Effector memory CD4-positive, alpha-beta T cell (primary cell): ENCODE measurements around the gene VWA5B1.
A peak's percentile ranks its signal among the peaks of the same experiment; 100 is the strongest.

Experiments
- DNase-seq, 3 donors: peaks; one replicate each; pipeline ENCODE4 v3.0.0-alpha.2; 2020
- H3K27ac ChIP-seq: 2 replicates; pipeline ENCODE4 v1.7.0; 2013; ENCODE audit warnings: mild to moderate bottlenecking, low read length, moderate library complexity; ENCODE audit not compliant: insufficient read depth, poor library complexity, severe bottlenecking
- H3K27me3 ChIP-seq: replicated peaks from 2 replicates; pipeline ENCODE4 v1.7.0; 2013; ENCODE audit warnings: mild to moderate bottlenecking, low read length; ENCODE audit not compliant: insufficient read depth, control insufficient read depth, poor library complexity, severe bottlenecking
- H3K36me3 ChIP-seq: 2 replicates; pipeline ENCODE4 v1.7.0; 2013; ENCODE audit warnings: mild to moderate bottlenecking, low read length, moderate library complexity; ENCODE audit not compliant: control insufficient read depth, insufficient read depth
- H3K4me1 ChIP-seq: 2 replicates; pipeline ENCODE4 v1.7.0; 2013; ENCODE audit warnings: low read length, mild to moderate bottlenecking; ENCODE audit not compliant: control insufficient read depth, insufficient read depth, poor library complexity, severe bottlenecking
- H3K4me3 ChIP-seq: 2 replicates; pipeline ENCODE4 v1.7.0; 2013; ENCODE audit warnings: low read length, low read depth, mild to moderate bottlenecking; ENCODE audit not compliant: insufficient read depth, poor library complexity, severe bottlenecking
- H3K9me3 ChIP-seq: 2 replicates; pipeline ENCODE4 v1.7.0; 2013; ENCODE audit warnings: mild to moderate bottlenecking, low read length, moderate library complexity; ENCODE audit not compliant: control insufficient read depth

VWA5B1 gene

GRCh38 chr1:20328201-20328600, 37.5 kb downstream of the VWA5B1 start:
- Histone ChIP-seq H3K4me1 (no peaks in the 10 kb centered on the region), H3K27me3 (no peaks in the 10 kb centered on the region), H3K9me3 (no peaks in the 10 kb centered on the region), H3K4me3 (no peak overlapping the region), H3K27ac (no peak overlapping the region), H3K36me3 (no peaks in the 10 kb centered on the region)
- no peak for DNase-seq

- Histone ChIP-seq H3K27me3 (no peaks in the 10 kb centered on the region), H3K9me3 (no peaks in the 10 kb centered on the region), H3K36me3 (no peaks in the 10 kb centered on the region), H3K4me1 (no peaks in the 10 kb centered on the region), H3K4me3 (no peak overlapping the region), H3K27ac (no peak overlapping the region)
- no peak for DNase-seq
Measured at GRCh38 chr1:20329793-20330542, 39.3 kb downstream of the VWA5B1 start.

DNA sequence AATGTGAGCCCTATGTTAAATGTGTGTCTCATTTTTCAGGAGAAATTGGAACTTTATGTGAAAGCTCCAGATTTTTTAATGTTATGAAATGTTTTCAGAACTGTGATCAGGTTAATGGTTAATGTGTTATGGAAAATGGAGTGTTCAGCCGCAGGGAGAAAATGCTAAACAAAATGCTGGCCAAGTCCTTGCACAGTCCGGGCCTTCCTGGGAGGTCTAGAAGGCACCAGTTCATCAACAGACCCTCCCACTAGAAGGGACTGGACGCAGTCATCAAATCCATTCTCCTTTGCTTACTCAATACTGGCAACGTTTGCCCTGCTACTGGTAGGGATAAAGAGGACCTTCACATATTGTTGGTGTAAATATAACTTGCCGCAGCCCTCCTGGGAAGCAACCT, 43.4 kb downstream of the VWA5B1 start:
- no peaks in the 10 kb centered on the region for H3K9me3 ChIP-seq
- H3K4me1 ChIP-seq = no peaks in the 10 kb centered on the region
- no peaks in the 10 kb centered on the region for H3K27me3 ChIP-seq
- H3K27ac ChIP-seq = no peak overlapping the region
- H3K4me3 ChIP-seq = no peak overlapping the region
- H3K36me3 ChIP-seq = no peaks in the 10 kb centered on the region
- no peak for DNase-seq

DNA sequence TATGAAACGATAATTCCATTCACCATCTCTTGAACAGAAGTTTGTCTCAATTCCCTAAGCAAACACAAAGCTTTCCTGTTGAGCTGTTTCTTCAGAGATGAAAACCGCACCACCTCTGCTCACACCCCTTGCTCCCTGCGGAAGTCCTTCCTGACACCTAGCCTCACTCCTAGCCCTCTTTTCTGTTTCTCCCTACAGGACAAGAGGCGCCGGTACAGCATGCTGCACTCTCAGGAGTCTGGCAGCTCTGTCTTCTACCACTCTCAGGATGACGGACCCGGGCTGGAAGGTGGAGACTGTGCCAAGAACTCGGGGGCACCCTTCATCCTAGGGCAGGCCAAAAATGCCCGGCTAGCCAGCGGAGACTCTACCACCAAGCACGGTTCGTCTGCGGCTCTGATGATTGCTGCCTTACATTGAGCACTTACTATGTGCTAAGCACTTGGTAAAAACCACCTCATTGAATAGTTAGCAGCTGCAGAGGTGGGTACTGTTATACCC, 45.5 kb downstream of the VWA5B1 start:
- no peak for DNase-seq
- no peak overlapping the region for H3K4me3 ChIP-seq
- H3K27ac ChIP-seq = no peak overlapping the region
- H3K9me3 ChIP-seq = no peaks in the 10 kb centered on the region
- no peaks in the 10 kb centered on the region for H3K36me3 ChIP-seq
- H3K27me3 ChIP-seq = no peaks in the 10 kb centered on the region
- no peaks in the 10 kb centered on the region for H3K4me1 ChIP-seq

DNA sequence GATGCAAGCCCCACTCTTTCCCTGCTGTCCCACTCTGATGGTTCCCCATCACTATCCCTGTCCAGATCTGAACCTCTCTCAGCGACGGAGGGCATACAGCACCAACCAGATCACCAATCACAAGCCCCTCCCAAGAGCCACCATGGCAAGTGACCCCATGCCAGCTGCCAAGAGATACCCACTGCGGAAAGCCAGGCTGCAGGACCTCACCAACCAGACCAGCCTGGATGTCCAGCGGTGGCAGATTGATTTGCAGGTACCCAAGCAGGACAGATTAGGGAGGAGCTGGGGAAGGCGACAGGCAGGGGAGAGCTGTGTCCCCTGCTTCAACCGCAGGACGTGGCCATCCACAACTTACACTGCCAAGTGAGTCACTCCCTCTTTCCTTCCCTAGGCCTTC, 46.9 kb downstream of the VWA5B1 start:
- no peaks in the 10 kb centered on the region for H3K36me3 ChIP-seq
- no peaks in the 10 kb centered on the region for H3K27me3 ChIP-seq
- H3K9me3 ChIP-seq = no peaks in the 10 kb centered on the region
- no peaks in the 10 kb centered on the region for H3K4me1 ChIP-seq
- H3K4me3 ChIP-seq = no peak overlapping the region
- H3K27ac ChIP-seq = no peak overlapping the region
- no peak for DNase-seq

DNA sequence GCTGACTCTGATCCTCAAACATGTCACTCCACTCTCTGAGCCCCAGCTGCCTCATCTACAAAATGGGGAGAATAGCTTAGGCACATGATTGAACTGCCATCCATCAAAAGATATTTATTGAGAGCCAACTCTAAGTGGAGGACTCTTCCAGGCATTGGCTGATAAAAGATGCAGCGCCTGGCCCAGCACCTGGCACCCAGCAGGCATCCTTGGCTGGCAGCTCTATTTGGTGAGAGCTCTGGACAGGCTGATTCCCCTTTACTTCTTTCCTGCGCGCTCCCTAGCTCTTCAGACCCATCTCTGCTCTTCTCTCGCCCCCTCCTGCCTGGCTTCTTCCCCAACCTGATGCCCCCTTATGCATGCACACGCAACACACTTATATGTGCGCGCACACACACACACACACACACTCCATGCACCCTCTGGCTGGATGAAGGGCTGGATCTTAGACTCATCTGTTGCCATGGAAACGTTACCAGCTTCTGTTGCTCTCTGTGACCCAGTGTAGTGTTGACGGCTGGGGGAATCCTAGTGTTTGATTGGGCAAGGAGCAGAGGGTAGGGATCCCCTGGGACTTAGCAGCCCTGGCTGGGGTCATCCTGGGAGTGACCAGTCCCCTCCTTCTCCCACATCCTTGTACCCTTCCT, 49.3 kb downstream of the VWA5B1 start:
- Histone ChIP-seq H3K4me1 (no peaks in the 10 kb centered on the region), H3K9me3 (no peaks in the 10 kb centered on the region), H3K27me3 (peaks cover 8% of the 10 kb centered on the region), H3K4me3 (no peak overlapping the region), H3K27ac (no peak overlapping the region), H3K36me3 (no peaks in the 10 kb centered on the region)
- DNase-seq = no peak

DNA sequence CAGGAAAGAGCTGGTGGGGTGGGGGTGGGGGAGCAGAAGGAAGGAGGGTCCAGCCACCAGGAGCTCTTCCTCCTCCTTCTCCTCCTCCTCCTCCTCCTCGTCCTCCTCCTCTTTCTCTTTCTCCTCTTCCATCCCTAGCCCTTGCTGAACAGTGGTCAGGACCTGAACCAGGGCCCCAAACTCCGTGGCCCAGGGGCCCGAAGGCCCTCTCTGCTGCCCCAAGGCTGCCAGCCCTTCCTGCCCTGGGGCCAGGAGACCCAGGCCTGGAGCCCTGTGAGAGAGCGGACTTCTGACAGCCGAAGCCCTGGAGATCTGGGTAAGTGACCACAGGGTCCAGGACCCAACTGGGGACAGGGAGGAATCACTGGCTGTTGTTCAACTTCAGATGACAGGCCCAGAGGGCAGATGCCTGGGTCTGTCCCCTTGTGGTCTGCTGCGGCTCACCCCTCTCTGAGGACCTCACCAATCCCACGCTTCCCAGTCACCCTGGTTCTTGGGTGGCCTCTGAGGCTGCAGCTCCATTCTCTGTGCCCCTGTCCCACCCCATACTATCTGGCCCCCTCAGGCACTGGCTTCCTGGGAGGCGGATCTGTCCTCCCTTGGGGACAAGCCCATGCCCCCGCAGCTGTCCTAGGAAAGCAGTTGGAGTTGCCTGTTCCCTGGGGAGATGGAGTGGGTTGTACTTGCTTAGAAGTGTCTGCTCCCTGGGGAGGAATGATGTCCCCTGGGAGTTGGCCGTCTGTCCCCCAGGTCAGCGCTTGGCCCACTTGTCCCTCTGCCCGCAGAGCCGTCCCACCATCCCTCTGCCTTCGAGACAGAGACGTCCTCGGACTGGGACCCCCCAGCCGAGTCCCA, 51.8 kb downstream of the VWA5B1 start:
- DNase-seq = no peak
- Histone ChIP-seq H3K9me3 (no peaks in the 10 kb centered on the region), H3K4me3 (no peak overlapping the region), H3K27me3 (peaks cover 8% of the 10 kb centered on the region), H3K27ac (no peak overlapping the region), H3K4me1 (no peaks in the 10 kb centered on the region), H3K36me3 (no peaks in the 10 kb centered on the region)

GRCh38 chr1:20343149-20343937, 52.7 kb downstream of the VWA5B1 start:
- H3K27me3 ChIP-seq = peaks cover 8% of the 10 kb centered on the region
- H3K36me3 ChIP-seq = no peaks in the 10 kb centered on the region
- peak in 2 of 3 donors; percentile 13 to 20 for DNase-seq
- H3K27ac ChIP-seq = no peak overlapping the region
- H3K4me1 ChIP-seq = no peaks in the 10 kb centered on the region
- no peaks in the 10 kb centered on the region for H3K9me3 ChIP-seq
- H3K4me3 ChIP-seq = no peak overlapping the region

DNA sequence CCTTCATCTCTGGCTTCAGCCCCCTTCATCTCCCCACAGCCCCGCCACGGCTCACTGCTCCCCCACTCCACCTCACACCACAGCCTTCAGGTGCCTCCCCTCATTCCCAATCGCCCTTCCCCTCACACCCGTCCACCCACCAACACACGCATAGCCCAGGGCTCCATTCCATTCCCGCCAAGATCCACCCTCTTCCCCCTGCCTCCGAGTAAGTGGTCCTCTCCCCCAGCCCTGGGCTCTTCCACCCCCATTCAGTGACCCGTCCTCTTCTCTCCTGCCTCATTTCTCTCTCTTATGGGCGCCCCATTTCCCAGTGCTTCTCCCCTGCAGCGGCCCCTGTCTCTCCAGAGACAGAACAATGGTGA, 53.2 kb downstream of the VWA5B1 start:
- H3K27ac ChIP-seq = no peak overlapping the region
- no peak for DNase-seq
- no peaks in the 10 kb centered on the region for H3K4me1 ChIP-seq
- no peaks in the 10 kb centered on the region for H3K9me3 ChIP-seq
- no peaks in the 10 kb centered on the region for H3K36me3 ChIP-seq
- no peak overlapping the region for H3K4me3 ChIP-seq
- peaks cover 8% of the 10 kb centered on the region for H3K27me3 ChIP-seq
